ENCODE results near the gene TRIM10. TPM values are rescaled to one million over a fixed set of nuclear protein-coding genes. Genes with fewer than 3 reads are reported as not detected.

The TRIM10 gene
- total RNA-seq, 1 experiment from 2014 or later, result not detected

- intact Hi-C loops (cut with micrococcal nuclease), result no loop called here
- no peak for DNase-seq (ENCODE audit: unreplicated experiment)
- BruUV-seq (replicated peaks), result no TSS peak
- no peak for TF ChIP-seq CTCF (IDR thresholded peaks at IDR 0.05; ENCODE audit: unreplicated experiment)
- POLR2A ChIA-PET, result interaction anchor here (0.7 kb wide), 1 partner anchor 56 kb away, joined by 3 read pairs; no protein-coding TSS in a partner anchor
- CTCF ChIA-PET, result interaction anchor here (0.9 to 3.8 kb wide), 3 partner anchors 19 to 20 kb away, joined by 6 to 18 read pairs (median 16); no protein-coding TSS in a partner anchor
- Mint-ChIP-seq H3K4me3 (ENCODE audit: unreplicated experiment) (no peak overlapping the region), H3K36me3 (ENCODE audit: insufficient read depth, unreplicated experiment) (no peaks in the 10 kb centered on the region), H3K9me3 (ENCODE audit: unreplicated experiment) (no peaks in the 10 kb centered on the region), H3K27me3 (ENCODE audit: insufficient read depth, unreplicated experiment) (no peaks in the 10 kb centered on the region), H3K27ac (ENCODE audit: low read depth, unreplicated experiment) (no peak overlapping the region), H3K4me1 (ENCODE audit: insufficient read depth, unreplicated experiment) (peaks cover 19% of the 10 kb centered on the region)
These were observed 10.2 kb downstream of the TRIM10 start for GRCh38 chr6:30150671-30151395.

- Mint-ChIP-seq H3K27ac (ENCODE audit: low read depth, unreplicated experiment) (no peak overlapping the region), H3K27me3 (ENCODE audit: insufficient read depth, unreplicated experiment) (peaks cover 8% of the 10 kb centered on the region), H3K9me3 (ENCODE audit: unreplicated experiment) (no peaks in the 10 kb centered on the region), H3K36me3 (ENCODE audit: insufficient read depth, unreplicated experiment) (no peaks in the 10 kb centered on the region), H3K4me3 (ENCODE audit: unreplicated experiment) (no peak overlapping the region), H3K4me1 (ENCODE audit: insufficient read depth, unreplicated experiment) (peaks cover 11% of the 10 kb centered on the region)
- no peak for TF ChIP-seq CTCF (IDR thresholded peaks at IDR 0.05; ENCODE audit: unreplicated experiment)
- no TSS peak for BruUV-seq (replicated peaks)
- intact Hi-C loops (cut with micrococcal nuclease), result no loop called here
- DNase-seq (ENCODE audit: unreplicated experiment), result no peak
- CTCF ChIA-PET, result interaction anchor here (3.8 kb wide), 1 partner anchor 20 kb away, joined by 16 read pairs; no protein-coding TSS in a partner anchor
- POLR2A ChIA-PET, result interaction anchor here (0.7 kb wide), 1 partner anchor 57 kb away, joined by 3 read pairs; no protein-coding TSS in a partner anchor
These were observed 11.0 kb downstream of the TRIM10 start for GRCh38 chr6:30149858-30150550.

- TF ChIP-seq CTCF (IDR thresholded peaks at IDR 0.05; ENCODE audit: unreplicated experiment), result no peak
- Mint-ChIP-seq H3K9me3 (ENCODE audit: unreplicated experiment) (no peaks in the 10 kb centered on the region), H3K27me3 (ENCODE audit: insufficient read depth, unreplicated experiment) (peaks cover 16% of the 10 kb centered on the region), H3K4me3 (ENCODE audit: unreplicated experiment) (no peak overlapping the region), H3K27ac (ENCODE audit: low read depth, unreplicated experiment) (no peak overlapping the region), H3K36me3 (ENCODE audit: insufficient read depth, unreplicated experiment) (no peaks in the 10 kb centered on the region), H3K4me1 (ENCODE audit: insufficient read depth, unreplicated experiment) (peaks cover 3% of the 10 kb centered on the region)
- no peak for DNase-seq (ENCODE audit: unreplicated experiment)
- POLR2A ChIA-PET, result no interaction called here
- CTCF ChIA-PET, result interaction anchor here (0.6 to 3.8 kb wide), 6 partner anchors 19 to 338 kb away, joined by 3 to 16 read pairs (median 4); no protein-coding TSS in a partner anchor
- BruUV-seq (replicated peaks), result no TSS peak
- intact Hi-C loops (cut with micrococcal nuclease), result no loop called here
These were observed 11.8 kb downstream of the TRIM10 start for GRCh38 chr6:30149234-30149633.

GRCh38 chr6:30147096-30147495 is 13.9 kb downstream of the TRIM10 start:
- Mint-ChIP-seq H3K4me1 (ENCODE audit: insufficient read depth, unreplicated experiment) (no peaks in the 10 kb centered on the region), H3K27me3 (ENCODE audit: insufficient read depth, unreplicated experiment) (peaks cover 27% of the 10 kb centered on the region), H3K36me3 (ENCODE audit: insufficient read depth, unreplicated experiment) (no peaks in the 10 kb centered on the region), H3K4me3 (ENCODE audit: unreplicated experiment) (no peak overlapping the region), H3K27ac (ENCODE audit: low read depth, unreplicated experiment) (no peak overlapping the region), H3K9me3 (ENCODE audit: unreplicated experiment) (no peaks in the 10 kb centered on the region)
- no TSS peak for BruUV-seq (replicated peaks)
- DNase-seq (ENCODE audit: unreplicated experiment), result no peak
- no peak for TF ChIP-seq CTCF (IDR thresholded peaks at IDR 0.05; ENCODE audit: unreplicated experiment)
- POLR2A ChIA-PET, result interaction anchor here (0.6 to 1.0 kb wide), 2 partner anchors 44 to 1611 kb away, joined by 3 to 4 read pairs; no protein-coding TSS in a partner anchor
- intact Hi-C loops (cut with micrococcal nuclease), result no loop called here
- CTCF ChIA-PET, result interaction anchor here (0.9 to 3.8 kb wide), 6 partner anchors 16 to 110 kb away, joined by 3 to 16 read pairs (median 6); no protein-coding TSS in a partner anchor

All from MCF 10A (cell line).